OCI-LY3 (cell line): ENCODE results near the gene ZNF521.

Experiments used
- H2AFZ ChIP-seq: fragments of 200-600, 300-600 bp; shearing (Covaris generic); 2 replicates; pipeline ENCODE4 v1.6.0; 2014; ENCODE audit warnings: antibody characterized with exemption, low read depth, low read length
- H3K27ac ChIP-seq: fragments of 200-600, 300-600 bp; sonication (generic); 2 replicates; pipeline ENCODE4 v1.5.1; 2014; ENCODE audit warnings: mild to moderate bottlenecking, low read length, moderate library complexity, mixed read lengths
- H3K27me3 ChIP-seq: fragments of 200-600, 300-600 bp; sonication (generic); 2 replicates; pipeline ENCODE4 v1.6.1; 2014; ENCODE audit warnings: low read depth, low read length, mixed read lengths
- H3K36me3 ChIP-seq: fragments of 200-600, 300-600 bp; sonication (generic); replicated peaks from 2 replicates; pipeline ENCODE3; 2014; ENCODE audit warnings: low read depth, low read length, mixed read lengths
- H3K4me1 ChIP-seq: fragments of 300-600, 200-600 bp; sonication (generic); 2 replicates; pipeline ENCODE4 v1.6.1; 2014; ENCODE audit warnings: low read length, mixed read lengths
- H3K4me2 ChIP-seq: fragments of 200-600, 300-600 bp; sonication (generic); 2 replicates; pipeline ENCODE4 v1.6.1; 2014; ENCODE audit warnings: low read length, mixed read lengths
- H3K4me3 ChIP-seq: fragments of 300-600, 200-600 bp; sonication (generic); 2 replicates; pipeline ENCODE4 v1.5.1; 2014; ENCODE audit warnings: antibody characterized with exemption, mild to moderate bottlenecking, low read length, moderate library complexity
- H3K79me2 ChIP-seq: fragments of 300-600, 200-600 bp; shearing (Covaris generic); 2 replicates; pipeline ENCODE4 v1.6.1; 2014; ENCODE audit warnings: mild to moderate bottlenecking, low read length, mixed read lengths
- H3K9ac ChIP-seq: fragments of 300-600, 200-600 bp; shearing (Covaris generic); 2 replicates; pipeline ENCODE4 v1.6.0; 2014; ENCODE audit warnings: mild to moderate bottlenecking, low read length, moderate library complexity
- H3K9me3 ChIP-seq: fragments of 200-600, 300-600 bp; shearing (Covaris generic); 2 replicates; pipeline ENCODE4 v1.6.1; 2014; ENCODE audit warnings: low read length, mixed read lengths; ENCODE audit not compliant: insufficient read depth
- H4K20me1 ChIP-seq: fragments of 200-600, 300-600 bp; sonication (generic); 2 replicates; pipeline ENCODE4 v1.6.1; 2016; ENCODE audit warnings: low read length, mixed read lengths; ENCODE audit not compliant: insufficient read depth
- CTCF ChIP-seq: fragments of 200-600, 300-600 bp; sonication (generic); IDR thresholded peaks from 2 replicates; pipeline ENCODE4 v1.5.1; 2014; ENCODE audit warnings: antibody characterized with exemption, low read length, low read depth
- EZH2phosphoT487 ChIP-seq: fragments of 200-600 bp; shearing (Covaris generic); IDR thresholded peaks from 2 replicates; pipeline ENCODE4 v1.6.1; 2018; ENCODE audit warnings: antibody characterized with exemption, mixed run types, low read depth

ZNF521 gene

DNA sequence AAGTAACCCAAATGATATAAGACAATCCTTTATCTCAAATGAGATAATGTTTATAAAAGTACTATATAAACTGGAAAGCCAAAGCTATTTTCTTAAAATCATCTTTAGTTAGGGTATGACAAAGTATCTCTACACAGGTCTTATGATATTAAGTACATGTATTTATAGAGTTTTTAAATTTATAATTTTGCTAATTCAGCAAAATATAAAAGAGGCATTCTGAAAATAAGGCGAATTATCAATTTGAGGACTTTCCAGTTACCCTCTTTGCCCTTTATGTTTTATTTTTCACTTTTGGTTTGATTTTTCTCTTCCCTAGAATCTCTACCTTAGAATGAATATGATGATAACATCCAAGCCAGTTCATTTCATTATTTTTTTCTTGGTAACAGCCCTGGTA lies 115.2 kb downstream of the ZNF521 start:
- Histone ChIP-seq H3K4me1 (no peaks in the 10 kb centered on the region), H3K27me3 (no peaks in the 10 kb centered on the region), H3K9me3 (no peaks in the 10 kb centered on the region), H3K27ac (no peak overlapping the region), H3K79me2 (no peaks in the 10 kb centered on the region), H3K9ac (no peak overlapping the region), H2AFZ (no peak overlapping the region), H3K36me3 (no peaks in the 10 kb centered on the region), H4K20me1 (no peaks in the 10 kb centered on the region), H3K4me2 (no peak overlapping the region), H3K4me3 (no peak overlapping the region)
- TF ChIP-seq CTCF (no peak), EZH2phosphoT487 (no peak)

- Histone ChIP-seq H3K4me1 (no peaks in the 10 kb centered on the region), H3K79me2 (no peaks in the 10 kb centered on the region), H4K20me1 (no peaks in the 10 kb centered on the region), H3K27me3 (no peaks in the 10 kb centered on the region), H3K9ac (no peak overlapping the region), H3K4me3 (no peak overlapping the region), H3K36me3 (no peaks in the 10 kb centered on the region), H3K27ac (no peak overlapping the region), H2AFZ (no peak overlapping the region), H3K9me3 (no peaks in the 10 kb centered on the region), H3K4me2 (no peak overlapping the region)
- no peak for TF ChIP-seq EZH2phosphoT487
- TF ChIP-seq CTCF, result 0 out of 2 replicates have a peak, but pooled peaks have one; percentile 4
Measured at GRCh38 chr18:25235401-25236042, 116.4 kb downstream of the ZNF521 start.

DNA sequence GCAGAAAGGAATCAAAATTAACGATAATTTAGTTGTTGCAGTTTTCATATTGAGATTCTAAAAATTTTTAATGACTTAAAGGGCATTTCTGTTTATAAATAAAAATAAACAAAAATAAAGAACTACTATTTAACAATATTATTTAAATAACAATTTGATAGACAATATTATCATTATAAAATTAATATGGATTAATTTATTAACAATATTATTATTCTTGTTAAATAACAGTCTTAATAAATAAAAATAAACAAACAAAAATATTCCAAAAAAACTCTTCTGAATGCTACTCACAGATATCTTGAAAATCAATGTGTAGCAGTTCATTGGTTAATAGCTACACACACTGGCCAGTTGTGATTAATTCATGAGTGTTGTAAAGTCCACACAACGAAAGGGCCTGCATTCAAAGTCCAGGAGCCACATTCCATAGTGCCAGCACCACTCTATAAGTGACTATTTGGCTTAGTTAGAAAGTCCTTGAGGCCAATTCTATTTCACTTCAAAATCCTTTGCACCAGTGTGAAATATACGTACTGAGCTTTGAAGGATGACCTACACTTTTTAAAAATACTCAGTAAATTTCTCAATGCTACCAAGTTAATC lies 117.1 kb downstream of the ZNF521 start:
- no peak overlapping the region for H3K4me3 ChIP-seq
- no peak overlapping the region for H3K9ac ChIP-seq
- H3K4me2 ChIP-seq, result no peak overlapping the region
- no peak overlapping the region for H3K27ac ChIP-seq
- no peaks in the 10 kb centered on the region for H3K27me3 ChIP-seq
- H4K20me1 ChIP-seq, result no peaks in the 10 kb centered on the region
- no peaks in the 10 kb centered on the region for H3K9me3 ChIP-seq
- H3K79me2 ChIP-seq, result no peaks in the 10 kb centered on the region
- no peaks in the 10 kb centered on the region for H3K4me1 ChIP-seq
- H2AFZ ChIP-seq, result no peak overlapping the region
- no peaks in the 10 kb centered on the region for H3K36me3 ChIP-seq
- TF ChIP-seq EZH2phosphoT487 (no peak), CTCF (no peak)

GRCh38 chr18:25234322-25234639 lies 117.7 kb downstream of the ZNF521 start:
- Histone ChIP-seq H4K20me1 (no peaks in the 10 kb centered on the region), H3K27ac (no peak overlapping the region), H3K4me1 (no peaks in the 10 kb centered on the region), H3K9ac (no peak overlapping the region), H3K9me3 (no peaks in the 10 kb centered on the region), H3K4me3 (no peak overlapping the region), H3K4me2 (no peak overlapping the region), H2AFZ (no peak overlapping the region), H3K79me2 (no peaks in the 10 kb centered on the region), H3K27me3 (no peaks in the 10 kb centered on the region), H3K36me3 (no peaks in the 10 kb centered on the region)
- TF ChIP-seq EZH2phosphoT487, result no peak
- no peak for TF ChIP-seq CTCF
